HG03103 (cell line): Measurements from ENCODE around the gene PHETA1.
"Not testable (repeated sequence)": the region's sequence is repeated elsewhere in the genome, so short reads cannot be mapped to it uniquely, and the experiment has no call there.

Experiments
- ATAC-seq: cut with Tn5 transposase; IDR thresholded peaks from one replicate; pipeline ENCODE4 v1.9.1; 2021; ENCODE audit warnings: low read depth; ENCODE audit not compliant: unreplicated experiment

PHETA1 gene

DNA sequence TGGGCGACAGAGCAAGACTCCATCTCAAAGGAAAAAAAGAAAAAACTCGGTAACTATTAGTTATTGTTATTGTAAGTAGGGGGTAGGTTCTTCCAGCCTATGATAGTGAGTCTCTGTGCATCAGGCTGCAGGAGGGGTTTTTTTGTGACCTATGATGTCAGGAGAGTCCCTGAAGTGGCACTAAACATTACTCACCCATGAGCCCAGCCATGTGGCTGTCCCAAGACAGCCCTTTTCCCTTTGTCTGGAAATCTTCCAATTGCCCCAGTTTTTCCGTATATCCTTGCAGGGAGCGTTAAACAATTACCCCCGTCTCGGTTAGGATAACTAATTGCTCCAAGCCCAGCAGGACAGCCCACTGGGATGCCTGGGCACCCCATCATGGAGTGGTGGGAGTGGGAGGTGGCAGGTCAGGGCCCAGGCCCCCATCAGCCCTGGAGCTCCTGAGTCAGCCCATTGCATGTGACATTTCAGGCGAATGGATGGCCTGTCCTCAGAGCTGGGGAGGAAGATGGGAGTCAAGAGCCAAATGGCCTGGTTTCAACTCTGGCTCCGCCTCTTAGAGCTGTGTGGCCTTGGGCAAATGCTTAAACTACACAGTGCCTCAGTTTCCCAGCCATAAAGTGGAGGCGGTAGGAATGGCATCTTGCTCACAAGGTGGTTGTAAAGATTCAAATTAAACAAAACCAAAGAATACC, 16.4 kb downstream of the PHETA1 start:
- no peak for ATAC-seq

DNA sequence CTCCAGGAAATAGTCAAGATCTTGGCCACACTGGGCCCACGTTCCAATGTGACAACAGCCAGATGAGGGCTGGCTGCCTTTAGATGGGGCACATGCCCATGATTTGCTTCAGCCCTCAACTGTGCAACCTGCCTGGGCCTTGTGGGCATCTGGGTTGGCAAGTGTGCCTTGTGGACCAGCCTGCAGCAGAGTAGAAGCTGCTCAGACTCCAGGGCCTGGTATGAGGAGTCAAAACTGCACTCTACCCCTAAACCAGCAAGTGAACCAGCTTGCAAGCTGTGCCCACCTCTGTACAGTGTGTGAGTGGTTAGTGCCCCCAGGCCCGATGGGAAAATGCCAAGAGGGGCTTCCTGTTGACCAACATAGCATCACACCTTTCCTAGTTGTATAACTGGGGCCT, 17.9 kb downstream of the PHETA1 start:
- no peak for ATAC-seq

DNA sequence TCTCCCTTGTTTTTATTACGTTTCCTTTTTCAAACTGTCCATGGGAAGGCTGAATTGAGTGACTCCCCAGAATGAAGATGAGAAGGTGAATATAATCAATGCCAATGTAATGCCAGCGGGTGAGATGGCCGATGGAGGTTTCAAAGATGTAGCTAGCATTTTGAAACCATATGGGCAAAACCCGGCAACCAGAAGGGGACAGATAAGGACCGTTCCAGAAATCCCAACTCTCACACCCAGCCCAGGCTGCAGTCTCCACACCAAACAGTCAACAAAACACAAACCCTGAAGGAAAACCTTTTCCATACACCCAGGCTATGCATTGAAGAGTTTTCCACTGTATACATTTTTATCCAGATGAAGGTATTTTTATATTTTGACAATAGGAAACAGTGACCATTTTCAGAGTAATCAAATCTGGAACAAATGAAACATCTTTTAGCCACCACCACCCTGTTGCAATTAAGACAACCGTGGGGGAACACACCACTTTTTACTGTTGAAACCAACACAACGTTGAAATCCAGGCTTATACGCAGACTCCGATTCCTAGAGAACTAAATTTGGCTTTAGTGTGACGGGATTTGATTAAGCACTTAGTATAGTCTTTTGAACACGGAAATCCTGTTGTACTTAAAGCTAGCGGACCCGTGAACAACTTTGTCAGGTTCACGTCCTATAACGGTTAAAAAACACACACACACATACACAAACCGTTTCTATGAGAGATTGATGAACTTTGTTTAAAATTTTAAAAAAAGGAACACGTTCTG, 19.0 kb downstream of the PHETA1 start:
- no peak for ATAC-seq

DNA sequence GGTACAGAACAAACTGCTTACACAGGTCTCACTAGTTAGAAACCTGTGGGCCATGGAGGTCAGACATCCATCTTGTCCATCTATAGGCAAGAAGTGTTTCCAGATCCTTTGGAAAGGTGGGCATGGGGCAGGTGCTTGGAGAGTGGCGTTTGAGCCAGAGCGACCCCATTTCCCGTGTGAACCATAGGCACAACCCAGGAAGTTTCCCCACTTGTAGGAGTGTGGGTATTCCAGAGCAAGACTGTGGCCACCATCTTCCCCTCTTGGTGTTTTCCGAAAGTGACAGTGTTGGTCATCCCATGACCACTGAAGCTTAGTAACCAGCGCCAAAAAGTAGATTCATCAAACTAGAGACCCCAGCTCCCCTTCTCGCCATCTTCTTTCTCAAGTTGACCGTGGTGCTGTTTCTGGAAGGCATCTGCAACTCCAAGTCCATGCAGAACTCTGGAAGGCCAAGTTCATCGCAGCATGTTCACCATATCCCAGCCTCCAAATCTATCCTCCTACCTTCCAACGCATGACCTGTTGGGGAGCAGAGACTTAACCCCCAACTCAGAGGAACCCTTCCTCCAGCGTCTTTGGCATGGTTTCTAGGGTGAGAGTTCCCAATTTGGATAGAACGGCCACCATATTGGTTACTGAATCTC, 19.7 kb downstream of the PHETA1 start:
- ATAC-seq = no peak

DNA sequence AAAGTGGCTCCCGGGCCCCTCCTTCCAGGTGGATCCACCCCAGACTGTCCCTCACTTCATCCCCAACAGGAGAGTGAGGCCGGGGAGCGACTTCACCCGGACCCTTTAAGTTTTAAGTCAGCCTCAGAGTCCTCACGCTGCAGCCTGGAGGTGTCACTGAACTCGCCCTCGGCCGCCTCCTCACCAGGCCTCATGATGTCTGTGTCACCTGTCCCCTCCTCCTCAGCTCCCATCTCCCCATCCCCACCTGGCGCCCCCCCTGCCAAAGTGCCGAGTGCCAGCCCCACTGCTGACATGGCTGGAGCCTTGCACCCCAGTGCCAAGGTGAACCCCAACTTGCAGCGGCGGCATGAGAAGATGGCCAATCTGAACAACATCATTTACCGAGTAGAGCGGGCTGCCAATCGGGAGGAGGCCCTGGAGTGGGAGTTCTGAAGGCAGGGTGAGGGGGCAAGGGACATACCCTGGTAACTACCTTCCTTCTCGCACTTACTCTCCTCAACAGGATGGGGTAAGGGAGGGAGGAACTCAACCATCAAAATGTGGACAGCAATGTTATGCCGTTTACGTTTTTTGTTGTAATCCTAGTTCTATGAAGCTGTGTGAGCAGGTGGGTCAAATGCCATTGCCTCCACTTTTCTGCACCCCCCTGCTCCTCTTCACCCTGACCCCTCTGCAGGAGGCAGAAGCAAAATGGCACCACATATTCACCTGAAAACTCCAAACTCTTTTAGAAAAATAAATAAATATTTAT, 20.8 kb downstream of the PHETA1 start:
- no peak for ATAC-seq

DNA sequence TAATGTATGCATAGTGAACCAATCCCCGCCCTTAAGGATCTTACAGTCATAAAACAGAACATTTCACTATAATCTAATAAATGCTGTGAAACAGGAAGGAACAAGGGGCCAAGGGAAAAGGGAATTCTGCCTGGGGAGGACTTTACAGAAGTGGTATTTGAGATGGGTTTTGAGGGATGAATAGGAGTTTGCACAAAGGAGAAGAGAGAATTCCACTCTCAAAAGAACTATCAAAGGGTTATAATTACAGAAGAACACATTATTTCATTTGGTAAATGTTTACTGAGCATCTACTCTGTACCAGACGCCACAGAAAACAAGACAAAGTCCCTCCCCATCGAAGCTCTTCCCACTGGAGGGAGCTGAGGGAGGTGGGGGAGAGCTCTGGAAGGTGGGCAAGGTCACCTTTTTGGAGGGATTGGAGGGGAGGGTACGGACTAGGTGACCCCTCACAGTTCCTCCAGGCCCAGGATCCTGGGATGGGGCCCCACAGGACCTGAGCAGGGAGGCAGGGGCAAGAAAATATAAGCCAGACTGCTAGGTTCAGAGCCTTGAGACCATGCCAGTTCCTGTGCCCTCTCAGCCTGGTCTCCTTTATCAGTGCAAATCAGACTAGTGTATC, 24.5 kb downstream of the PHETA1 start:
- no peak for ATAC-seq

DNA sequence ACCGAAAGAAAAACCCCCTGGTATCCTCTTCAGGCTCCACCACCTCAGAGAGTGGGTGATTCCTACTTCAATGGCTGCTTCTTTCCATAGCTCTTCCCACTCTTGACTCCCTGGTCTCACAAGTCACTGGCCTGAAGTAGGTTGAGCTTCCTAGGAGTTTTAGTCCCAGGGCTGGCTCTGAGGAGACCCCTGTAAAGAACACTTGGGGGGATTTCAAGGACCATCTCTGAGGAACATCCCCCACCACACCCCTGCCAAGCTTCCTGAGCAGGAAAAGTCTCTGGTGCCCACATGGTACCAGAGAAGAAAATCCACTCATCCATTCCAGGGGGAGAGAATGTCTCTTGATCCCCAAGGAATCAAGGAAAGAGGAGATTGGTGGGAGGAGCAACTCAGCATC, 25.7 kb downstream of the PHETA1 start:
- no peak for ATAC-seq

DNA sequence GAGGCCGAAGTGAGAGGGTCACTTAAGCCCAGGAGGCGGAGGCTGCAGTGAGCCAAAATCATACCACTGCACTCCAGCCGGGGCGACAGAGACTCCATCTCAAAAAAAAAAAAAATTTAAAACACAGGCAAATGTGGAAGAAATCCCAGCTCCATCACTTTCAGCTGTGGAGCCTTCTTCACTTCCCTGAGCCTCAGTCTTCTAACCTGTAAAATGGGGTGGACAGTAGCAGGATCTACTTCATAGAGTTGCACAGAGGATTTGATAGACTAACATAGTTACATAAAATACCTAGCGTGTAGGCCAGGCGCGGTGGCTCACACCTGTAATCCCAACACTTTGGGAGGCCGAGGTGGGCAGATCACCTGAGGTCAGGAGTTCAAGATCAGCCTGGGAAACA, 26.5 kb downstream of the PHETA1 start:
- no peak for ATAC-seq

DNA sequence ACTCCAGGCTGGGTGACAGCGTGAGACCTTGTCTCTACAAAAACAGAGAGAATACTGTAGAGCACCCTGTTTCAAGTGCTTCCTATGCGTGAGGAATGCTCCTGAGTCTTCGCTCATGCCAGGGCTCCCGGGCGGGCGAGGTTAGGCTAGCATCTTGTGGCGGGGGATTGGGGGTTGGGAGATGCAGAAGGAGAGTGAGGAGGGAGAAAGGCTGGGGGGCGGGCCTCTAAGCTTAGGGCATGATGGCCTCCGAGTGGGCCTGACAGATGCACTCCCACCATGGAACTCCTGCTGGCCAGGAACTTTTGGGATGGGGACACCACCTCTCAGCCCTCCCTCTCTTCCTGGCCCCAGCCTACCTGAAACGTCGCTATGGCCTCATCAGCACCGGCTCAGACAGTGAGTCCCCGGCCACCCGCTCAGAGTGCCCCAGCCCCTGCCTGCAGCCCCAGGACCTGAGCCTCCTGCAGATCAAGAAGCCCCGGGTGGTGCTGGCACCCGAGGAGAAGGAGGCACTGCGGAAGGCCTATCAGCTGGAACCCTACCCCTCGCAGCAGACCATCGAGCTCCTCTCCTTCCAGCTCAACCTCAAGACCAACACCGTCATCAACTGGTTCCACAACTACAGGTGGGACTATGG, 27.3 kb downstream of the PHETA1 start:
- no peak for ATAC-seq

DNA sequence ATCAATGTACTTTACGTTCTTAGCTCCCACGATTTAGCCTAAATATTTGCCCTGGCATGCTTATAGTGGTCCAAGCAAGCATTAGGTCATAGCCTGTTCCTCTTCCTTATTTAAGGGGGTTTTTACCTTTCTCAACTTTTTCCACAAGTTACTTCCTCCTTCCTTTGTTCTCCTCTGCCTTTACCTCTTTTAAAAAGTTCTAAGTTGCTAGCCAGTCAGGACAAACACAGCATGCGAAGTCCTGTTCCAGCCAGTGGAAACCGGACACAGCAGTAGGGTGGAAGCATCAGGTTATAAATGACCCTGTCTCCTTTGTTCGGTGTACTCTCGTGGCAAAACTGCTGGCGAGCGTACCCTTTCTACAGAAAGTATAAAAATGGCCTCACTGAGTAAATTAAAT, 28.2 kb downstream of the PHETA1 start:
- not testable (repeated sequence) for ATAC-seq

DNA sequence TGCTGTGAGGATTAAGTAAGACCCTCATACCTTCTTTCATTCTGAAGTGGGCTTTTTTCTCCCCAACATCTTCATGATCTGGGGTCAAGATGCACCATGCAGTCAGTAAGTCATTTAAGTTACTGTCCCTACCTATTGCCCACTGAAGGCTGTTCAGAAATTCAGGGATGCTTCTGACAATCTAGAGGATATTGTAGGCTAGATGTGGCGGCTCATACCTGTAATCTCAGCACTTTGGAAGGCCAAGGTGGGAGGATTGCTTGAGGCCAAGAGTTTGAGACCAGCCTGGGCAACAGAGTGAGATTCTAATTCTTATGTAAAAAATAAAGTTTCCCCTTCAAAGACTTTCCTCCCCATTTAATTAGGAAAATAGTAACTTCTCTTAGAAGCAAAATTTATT, 28.7 kb downstream of the PHETA1 start:
- no peak for ATAC-seq

DNA sequence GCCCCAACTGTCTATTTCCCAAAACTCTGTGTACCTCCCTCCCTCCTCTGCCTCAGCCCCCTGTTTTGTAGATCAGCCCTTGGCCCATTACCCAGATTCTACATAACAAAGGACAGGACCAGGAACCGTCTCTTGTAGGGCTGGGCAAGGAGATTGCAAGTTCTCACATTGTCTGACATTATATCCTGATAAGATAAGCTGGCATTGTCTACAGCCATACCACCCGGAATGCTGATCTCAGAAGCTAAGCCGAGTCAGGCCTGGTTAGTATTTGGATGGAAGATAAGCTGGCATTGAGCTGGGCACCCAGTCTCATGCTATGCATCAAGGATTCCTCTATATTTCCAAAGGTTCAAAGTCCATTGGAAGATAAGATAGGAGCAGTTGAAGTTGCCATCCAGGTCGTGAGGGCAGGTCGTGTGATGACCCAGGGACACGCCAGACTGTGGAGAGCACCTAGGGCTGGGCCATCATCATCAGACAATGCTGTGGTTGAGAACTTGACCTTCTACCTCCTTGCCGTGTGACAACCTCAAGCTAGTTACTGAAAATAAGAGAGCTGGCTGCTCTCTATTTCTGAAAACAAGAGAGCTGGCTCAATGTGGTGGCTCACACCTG, 29.5 kb downstream of the PHETA1 start:
- ATAC-seq = no peak

DNA sequence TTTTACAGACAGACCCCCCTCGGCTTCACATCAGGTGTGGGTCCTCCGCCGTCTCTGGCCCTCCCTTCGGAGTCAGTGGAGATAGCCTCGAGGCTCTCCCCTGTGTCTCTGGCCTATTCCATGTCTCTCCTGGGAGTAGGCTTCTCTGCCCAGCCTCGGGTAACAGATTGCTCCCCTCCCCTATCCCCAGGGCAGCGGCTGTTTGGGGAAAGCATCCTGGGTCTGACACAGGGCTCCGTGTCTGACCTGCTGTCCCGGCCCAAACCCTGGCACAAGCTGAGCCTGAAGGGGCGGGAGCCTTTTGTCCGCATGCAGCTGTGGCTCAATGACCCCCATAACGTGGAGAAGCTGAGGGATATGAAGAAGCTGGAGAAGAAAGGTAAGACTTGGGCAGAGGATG, 30.8 kb downstream of the PHETA1 start:
- ATAC-seq = no peak

DNA sequence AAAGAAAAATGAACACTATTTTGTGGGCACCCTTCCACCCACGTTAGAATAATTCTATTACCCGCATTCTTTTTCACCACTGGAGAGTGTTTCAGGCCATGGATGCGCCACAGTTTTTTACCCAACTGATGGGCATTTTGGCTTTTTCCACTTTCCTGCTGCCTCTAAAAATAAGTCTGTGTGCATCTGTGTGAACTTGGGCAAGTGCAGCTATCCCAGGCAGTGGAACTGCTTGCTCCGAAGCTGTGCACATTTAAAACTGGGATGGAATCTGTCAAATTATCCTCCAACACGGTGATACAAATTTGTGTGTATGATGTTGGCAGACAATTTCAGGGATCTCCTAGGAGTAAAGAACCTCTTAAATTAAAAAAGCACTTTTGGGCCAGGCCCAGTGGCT, 31.5 kb downstream of the PHETA1 start:
- no peak for ATAC-seq

DNA sequence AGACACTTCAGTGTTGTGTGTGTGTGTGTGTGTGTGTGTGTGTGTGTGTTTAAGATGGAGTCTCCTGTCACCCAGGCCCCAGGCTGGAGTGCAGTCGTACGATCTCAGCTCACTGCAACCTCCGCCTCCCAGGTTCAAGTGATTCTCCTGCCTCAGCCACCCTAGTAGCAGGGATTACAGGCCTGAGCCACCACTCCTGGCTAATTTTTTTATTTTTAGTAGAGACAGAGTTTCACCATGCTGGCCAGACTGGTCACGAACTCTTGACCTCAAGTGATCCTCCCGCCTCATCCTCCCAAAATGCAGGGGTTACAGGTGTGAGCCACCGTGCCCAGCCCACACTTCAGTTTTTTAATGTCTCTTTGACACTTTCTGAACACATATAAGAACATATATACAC, 32.5 kb downstream of the PHETA1 start:
- ATAC-seq = not testable (repeated sequence)

DNA sequence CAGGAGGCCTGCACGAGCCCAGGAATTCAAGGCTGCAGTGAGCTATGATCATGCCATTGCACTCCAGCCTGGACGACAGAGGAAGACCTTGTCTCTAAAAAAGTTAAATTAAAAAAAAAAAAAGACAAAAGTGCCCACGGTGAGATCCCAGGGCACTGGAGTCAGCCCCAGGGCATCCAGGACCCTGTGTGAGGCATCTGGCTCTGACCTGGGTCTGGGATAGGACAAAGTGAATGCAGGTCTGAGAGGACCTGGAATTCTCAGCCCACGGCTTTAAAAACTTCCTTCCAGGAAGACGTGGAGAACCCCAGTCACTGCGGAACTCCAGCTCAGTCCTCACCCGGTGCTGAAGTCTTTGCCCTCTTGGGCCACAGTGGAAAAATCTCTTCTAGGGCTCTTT, 33.1 kb downstream of the PHETA1 start:
- no peak for ATAC-seq

DNA sequence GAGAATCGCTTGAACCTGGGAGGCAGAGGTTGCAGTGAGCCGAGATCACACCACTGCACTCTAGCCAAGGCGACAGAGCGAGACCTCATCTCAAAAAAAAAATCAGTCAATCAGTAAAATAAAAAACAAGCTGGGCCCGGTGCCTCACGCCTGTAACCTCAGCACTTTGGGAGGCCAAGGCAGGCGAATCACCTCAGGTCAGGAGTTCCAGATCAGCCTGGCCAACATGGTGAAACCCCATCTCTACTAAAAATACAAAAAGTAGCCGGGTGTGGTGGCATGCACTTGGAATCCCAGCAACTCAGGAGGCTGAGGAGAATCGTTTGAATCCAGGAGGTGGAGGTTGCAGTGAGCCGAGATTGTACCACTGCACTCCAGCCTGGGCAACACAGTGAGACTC, 33.6 kb downstream of the PHETA1 start:
- ATAC-seq = not testable (repeated sequence)

DNA sequence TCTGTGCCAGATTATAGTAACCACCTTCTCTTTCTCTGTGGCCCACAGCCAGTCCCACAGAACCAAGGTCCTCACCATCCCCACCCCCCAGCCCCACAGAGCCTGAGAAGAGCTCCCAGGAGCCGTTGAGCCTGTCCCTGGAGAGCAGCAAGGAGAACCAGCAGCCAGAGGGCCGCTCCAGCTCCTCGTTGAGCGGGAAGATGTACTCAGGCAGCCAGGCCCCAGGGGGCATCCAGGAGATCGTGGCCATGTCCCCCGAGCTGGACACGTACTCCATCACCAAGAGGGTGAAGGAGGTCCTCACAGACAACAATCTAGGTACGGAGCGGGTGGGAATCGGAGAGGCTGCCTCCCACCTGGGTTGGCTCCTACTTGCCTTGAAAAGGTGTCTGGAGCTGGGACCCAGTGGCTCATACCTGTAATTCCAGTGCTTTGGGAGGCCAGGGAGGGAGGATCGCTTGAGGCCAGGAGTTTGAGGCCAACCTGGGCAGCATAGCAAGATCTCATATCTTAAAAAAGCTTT, 34.4 kb downstream of the PHETA1 start:
- ATAC-seq = no peak
